Superior temporal gyrus (tissue), 1 donor: Measurements from ENCODE around the gene ADCY4.
A peak's percentile ranks its signal among the peaks of the same experiment; 100 is the strongest.

Source experiments
- DNase-seq: peaks from one replicate; pipeline ENCODE4 v3.0.0-alpha.2; 2016; ENCODE audit errors: extremely low spot score

Gene ADCY4

GRCh38 chr14:24297190-24297964 is 37.5 kb downstream of the ADCY4 start:
- no peak for DNase-seq

- peak; percentile 82 for DNase-seq
Measured at GRCh38 chr14:24296341-24297157, 38.3 kb downstream of the ADCY4 start.

- DNase-seq: no peak
Measured at GRCh38 chr14:24293525-24293924, 41.3 kb downstream of the ADCY4 start.

GRCh38 chr14:24292118-24292807 is 42.6 kb downstream of the ADCY4 start:
- DNase-seq: no peak

GRCh38 chr14:24291446-24292117 is 43.3 kb downstream of the ADCY4 start:
- no peak for DNase-seq

- no peak for DNase-seq
Measured at GRCh38 chr14:24290746-24291145, 44.1 kb downstream of the ADCY4 start.

- DNase-seq: no peak
Measured at GRCh38 chr14:24289649-24290280, 45.1 kb downstream of the ADCY4 start.

GRCh38 chr14:24286996-24287395 is 47.9 kb downstream of the ADCY4 start:
- DNase-seq: no peak

GRCh38 chr14:24285351-24285750 is 49.5 kb downstream of the ADCY4 start:
- no peak for DNase-seq

- DNase-seq: no peak
Measured at GRCh38 chr14:24284501-24285035, 50.3 kb downstream of the ADCY4 start.

- no peak for DNase-seq
Measured at GRCh38 chr14:24283796-24284460, 50.9 kb downstream of the ADCY4 start.

GRCh38 chr14:24282736-24283135 is 52.1 kb downstream of the ADCY4 start:
- no peak for DNase-seq

GRCh38 chr14:24281636-24282035 is 53.2 kb downstream of the ADCY4 start:
- no peak for DNase-seq

- no peak for DNase-seq
Measured at GRCh38 chr14:24280797-24281460, 53.9 kb downstream of the ADCY4 start.

- DNase-seq: peak; percentile 69
Measured at GRCh38 chr14:24279301-24280186, 55.3 kb downstream of the ADCY4 start.

- DNase-seq: no peak
Measured at GRCh38 chr14:24278424-24278823, 56.4 kb downstream of the ADCY4 start.

- DNase-seq: no peak
Measured at GRCh38 chr14:24277606-24278321, 57.1 kb downstream of the ADCY4 start.

- DNase-seq: no peak
Measured at GRCh38 chr14:24277071-24277470, 57.8 kb downstream of the ADCY4 start.
